ENCODE measurements around the gene TECR.
A peak's percentile ranks its signal among the peaks of the same experiment; 100 is the strongest.
"Not testable (repeated sequence)": the region's sequence is repeated elsewhere in the genome, so short reads cannot be mapped to it uniquely, and the experiment has no call there.

TECR gene

GRCh38 chr19:14585187-14585586, 55.8 kb downstream of the TECR start:
- ATAC-seq, result peak; percentile 95
- peak; percentile 45 for DNase-seq

GRCh38 chr19:14589433-14589832, 60.0 kb downstream of the TECR start:
- not testable (repeated sequence) for DNase-seq
- ATAC-seq, result peak; percentile 72

- DNase-seq, result no peak
- no peak for ATAC-seq
Observed at GRCh38 chr19:14595558-14595957, 66.2 kb downstream of the TECR start.

- ATAC-seq (no peak), DNase-seq (no peak)
Observed at GRCh38 chr19:14599548-14600147, 70.3 kb downstream of the TECR start.

- no peak for DNase-seq
- peak; percentile 80 for ATAC-seq
Observed at GRCh38 chr19:14603990-14604387, 74.6 kb downstream of the TECR start.

GRCh38 chr19:14606627-14607026, 77.2 kb downstream of the TECR start:
- no peak for ATAC-seq
- DNase-seq, result no peak

- ATAC-seq (no peak), DNase-seq (no peak)
Observed at GRCh38 chr19:14611051-14611450, 81.7 kb downstream of the TECR start.

- DNase-seq, ATAC-seq: not testable (repeated sequence)
Observed at GRCh38 chr19:14612242-14612641, 82.8 kb downstream of the TECR start.

- no peak for DNase-seq
- no peak for ATAC-seq
Observed at GRCh38 chr19:14612657-14613056, 83.3 kb downstream of the TECR start.

GRCh38 chr19:14613399-14614098, 84.2 kb downstream of the TECR start:
- not testable (repeated sequence) for ATAC-seq, DNase-seq

- DNase-seq (peak; percentile 24), ATAC-seq (peak; percentile 68)
Observed at GRCh38 chr19:14614099-14614412, 84.7 kb downstream of the TECR start.
